Caki2 (cell line): ENCODE measurements around the gene HS6ST1. TPM values are rescaled to one million over a fixed set of nuclear protein-coding genes. Genes with fewer than 3 reads are reported as not detected.
"Not testable (repeated sequence)": the region's sequence is repeated elsewhere in the genome, so short reads cannot be mapped to it uniquely, and the experiment has no call there.

Source experiments
- DNase-seq: peaks from one replicate; pipeline ENCODE4 v3.0.0-alpha.2; 2015; ENCODE audit warnings: low read depth
- in situ Hi-C: cut with HindIII; loops from 2 replicates; pipeline ENCODE4 v1.10.0; 2016; ENCODE audit warnings: low sequenced_read_pairs, low pct_unique_long_range_greater_than_20kb, mixed read lengths
- total RNA-seq: library from RNA; depleted of rRNA; stranded (reverse); fragments of >200 nt; shearing (Covaris generic); gene quantifications from 2 replicates; pipeline ENCODE4 v1.2.3, GENCODE V29; 2014; ENCODE audit warnings: low replicate concordance

The HS6ST1 gene
- total RNA-seq, 1 experiment from 2014 or later = 23.8 TPM

DNA sequence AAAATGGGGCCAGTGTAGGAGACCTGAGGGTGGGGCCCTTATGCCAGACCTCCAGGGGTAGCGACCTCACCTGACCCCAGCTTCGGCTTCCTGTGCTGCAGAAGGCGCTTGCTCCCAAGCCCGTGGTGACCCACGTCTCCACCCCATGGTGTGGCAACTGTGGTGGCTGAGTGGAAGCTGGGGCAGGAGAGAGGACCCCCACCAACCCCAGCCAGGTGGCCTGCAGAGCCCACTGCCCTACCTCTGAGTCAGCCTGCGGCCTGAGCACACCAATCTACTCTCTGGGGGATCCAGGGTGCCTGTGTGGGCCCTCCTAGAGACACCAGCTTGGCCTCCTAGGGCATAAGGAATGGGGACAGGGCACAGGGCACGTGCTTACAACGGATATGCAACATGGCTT is 52.2 kb downstream of the HS6ST1 start:
- DNase-seq, in situ Hi-C loops: not testable (repeated sequence)

DNA sequence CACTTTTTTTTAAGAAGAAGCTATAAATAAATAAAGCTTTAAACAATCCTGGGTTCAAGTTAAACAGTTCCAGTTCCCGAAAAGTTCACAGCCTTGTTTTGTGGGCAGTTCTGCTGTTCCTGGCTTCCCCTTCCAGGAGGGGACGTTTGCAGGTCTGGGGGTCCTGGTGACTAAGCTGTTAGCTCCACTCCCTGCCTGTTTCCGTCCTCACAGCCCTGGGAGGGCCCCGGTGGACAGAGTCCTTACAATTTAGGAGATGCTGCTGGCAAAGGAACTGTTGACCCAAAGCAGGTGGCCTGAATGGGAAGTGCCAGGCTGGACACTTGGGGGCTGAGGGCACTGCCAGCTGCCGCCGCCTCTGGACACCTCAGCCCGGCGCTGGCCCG is 53.1 kb downstream of the HS6ST1 start:
- in situ Hi-C loops, DNase-seq: not testable (repeated sequence)

GRCh38 chr2:128264881-128265607 is 53.6 kb downstream of the HS6ST1 start:
- no peak for DNase-seq
- in situ Hi-C loops = no loop called here

- in situ Hi-C loops = no loop called here
- no peak for DNase-seq
Measured at GRCh38 chr2:128263902-128264331, 54.8 kb downstream of the HS6ST1 start.

- in situ Hi-C loops = no loop called here
- no peak for DNase-seq
Measured at GRCh38 chr2:128262315-128263253, 56.1 kb downstream of the HS6ST1 start.

- no peak for DNase-seq
- in situ Hi-C loops = no loop called here
Measured at GRCh38 chr2:128261245-128262128, 57.2 kb downstream of the HS6ST1 start.

- DNase-seq = no peak
- in situ Hi-C loops = no loop called here
Measured at GRCh38 chr2:128260239-128261138, 58.2 kb downstream of the HS6ST1 start.

DNA sequence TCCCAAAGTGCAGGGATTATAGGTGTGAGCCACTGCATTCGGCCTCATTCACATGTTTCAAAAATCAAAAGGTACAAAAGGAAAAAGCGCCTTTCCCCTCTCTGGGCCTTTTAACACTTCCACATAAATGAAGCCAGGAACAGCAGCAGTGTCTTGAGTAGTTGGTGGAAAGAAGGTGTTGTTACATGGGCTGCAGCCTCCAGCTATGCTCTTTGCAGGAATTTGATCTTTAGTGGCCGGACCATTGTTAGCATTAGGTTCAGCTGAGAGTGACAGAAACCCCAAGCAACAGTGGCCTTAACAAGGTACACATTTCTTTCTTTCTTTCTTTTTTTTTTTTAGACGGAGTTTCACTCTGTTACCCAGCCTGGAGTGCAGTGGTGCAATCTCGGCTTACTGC is 59.1 kb downstream of the HS6ST1 start:
- in situ Hi-C loops = no loop called here
- DNase-seq = no peak

GRCh38 chr2:128258218-128258617 is 60.5 kb downstream of the HS6ST1 start:
- in situ Hi-C loops = no loop called here
- DNase-seq = no peak

DNA sequence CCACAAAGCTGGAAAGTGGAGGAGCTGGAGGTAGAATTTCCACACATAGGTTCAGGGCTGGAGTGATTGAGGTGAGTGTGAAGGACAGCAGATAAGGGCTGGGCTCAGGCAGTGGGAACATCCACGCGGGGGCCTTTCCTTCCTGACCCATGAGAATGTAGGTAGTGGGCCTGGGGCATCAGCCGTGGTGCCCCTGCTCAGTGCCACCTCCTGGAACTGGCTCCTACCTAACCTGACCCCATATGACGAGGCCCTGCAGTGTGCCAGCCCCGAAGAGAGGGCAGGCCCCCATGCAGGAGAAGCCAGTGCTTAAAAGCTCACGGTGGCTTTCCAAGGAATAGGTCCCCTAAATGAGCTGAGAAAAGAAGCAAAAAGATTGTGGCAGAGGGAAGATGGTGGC is 66.2 kb downstream of the HS6ST1 start:
- in situ Hi-C loops = no loop called here
- no peak for DNase-seq

DNA sequence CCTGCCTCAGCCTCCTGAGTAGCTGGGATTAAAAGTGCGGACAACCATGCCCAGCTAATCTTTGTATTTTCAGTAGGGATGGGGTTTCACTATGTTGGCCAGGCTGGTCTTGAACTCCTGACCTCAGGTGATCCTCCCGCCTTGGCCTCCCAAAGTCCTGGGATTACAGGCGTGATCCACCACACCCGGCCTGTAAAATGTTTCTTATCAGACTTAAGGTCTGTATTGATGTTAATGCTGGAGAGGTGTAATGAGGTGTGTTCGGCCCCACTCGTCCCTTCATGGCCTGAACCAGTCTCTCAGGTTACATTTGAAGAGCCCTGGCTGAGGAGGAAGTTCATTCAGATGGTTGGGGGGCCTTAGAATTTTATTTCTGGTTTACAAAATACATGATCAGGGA is 66.6 kb downstream of the HS6ST1 start:
- DNase-seq, in situ Hi-C loops: not testable (repeated sequence)

DNA sequence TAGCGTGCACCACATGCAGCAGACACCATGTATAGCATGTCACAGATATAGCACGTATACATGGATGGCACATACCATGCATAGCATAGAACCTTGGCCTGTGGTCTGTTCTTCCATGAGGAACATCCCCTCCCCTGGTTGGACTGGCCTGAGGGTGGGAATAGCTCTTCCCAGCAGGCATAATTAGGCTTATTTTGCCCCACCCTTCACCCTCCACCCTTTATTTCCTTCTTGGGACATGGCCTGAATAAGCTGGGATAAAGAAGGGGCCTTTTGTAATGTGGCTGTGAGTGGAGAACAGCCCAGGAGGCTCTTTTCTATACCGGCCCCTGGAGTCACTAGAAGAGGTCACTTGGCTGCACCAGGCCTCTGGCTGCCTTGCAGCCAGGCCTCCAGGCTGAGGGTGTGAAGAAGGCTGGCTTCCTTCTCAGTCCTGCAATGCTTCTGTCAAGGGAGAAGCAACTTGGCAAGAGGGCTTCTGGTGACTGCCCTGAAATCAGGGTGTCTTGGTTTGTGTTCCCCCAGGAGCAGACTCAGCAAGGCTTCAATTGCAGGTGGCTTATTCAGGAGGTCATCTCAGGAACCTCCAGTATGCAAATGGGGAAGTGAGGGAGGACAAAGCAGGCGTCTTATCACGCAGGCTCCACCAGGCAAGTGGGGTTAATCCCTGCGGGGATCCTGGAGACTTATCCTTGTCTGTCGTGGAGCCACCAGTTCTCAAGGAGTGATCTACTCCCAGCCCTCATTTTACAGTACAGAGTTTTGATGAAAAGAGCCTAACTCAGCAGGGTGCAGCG is 68.2 kb downstream of the HS6ST1 start:
- no peak for DNase-seq
- in situ Hi-C loops = no loop called here

DNA sequence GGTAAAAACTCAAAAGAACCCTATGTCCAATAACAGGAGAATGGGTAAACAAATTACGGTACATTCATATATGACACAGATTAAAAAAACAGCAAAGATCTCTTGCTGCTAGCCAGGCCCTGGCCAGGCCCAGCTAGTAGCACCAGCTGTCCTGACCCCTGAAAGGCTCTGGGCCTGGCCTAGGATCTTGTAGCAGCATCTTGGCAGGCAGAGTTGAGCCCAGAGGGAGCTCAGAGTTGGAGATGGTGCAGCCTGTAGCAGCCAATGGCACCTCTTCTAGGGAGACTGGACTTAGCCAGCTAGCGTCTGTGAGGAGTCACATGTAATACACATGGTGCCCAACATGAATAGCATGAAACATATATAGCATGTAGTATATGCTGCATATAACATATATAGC is 69.1 kb downstream of the HS6ST1 start:
- no peak for DNase-seq
- in situ Hi-C loops = no loop called here

GRCh38 chr2:128245813-128246212 is 72.9 kb downstream of the HS6ST1 start:
- DNase-seq = no peak
- in situ Hi-C loops = no loop called here

DNA sequence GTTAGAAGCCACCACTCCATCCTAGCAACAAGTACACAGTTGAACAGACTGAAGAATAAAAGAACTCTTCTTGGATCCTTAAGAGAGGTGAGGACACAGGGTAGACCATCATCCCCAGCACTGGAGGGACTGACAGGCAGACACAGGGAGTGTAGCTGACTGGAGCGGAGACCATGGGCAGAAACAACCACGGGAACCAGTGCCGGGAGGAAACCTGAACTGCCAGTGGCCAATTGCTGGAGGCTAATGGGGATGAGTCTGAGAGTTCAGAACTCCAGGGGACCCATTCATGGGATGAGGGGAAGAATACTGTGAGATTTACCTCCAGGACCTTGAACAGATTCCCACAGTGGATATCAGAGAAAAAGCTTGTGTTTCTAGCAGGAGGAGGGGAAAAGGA is 76.8 kb downstream of the HS6ST1 start:
- DNase-seq = no peak
- in situ Hi-C loops = no loop called here

DNA sequence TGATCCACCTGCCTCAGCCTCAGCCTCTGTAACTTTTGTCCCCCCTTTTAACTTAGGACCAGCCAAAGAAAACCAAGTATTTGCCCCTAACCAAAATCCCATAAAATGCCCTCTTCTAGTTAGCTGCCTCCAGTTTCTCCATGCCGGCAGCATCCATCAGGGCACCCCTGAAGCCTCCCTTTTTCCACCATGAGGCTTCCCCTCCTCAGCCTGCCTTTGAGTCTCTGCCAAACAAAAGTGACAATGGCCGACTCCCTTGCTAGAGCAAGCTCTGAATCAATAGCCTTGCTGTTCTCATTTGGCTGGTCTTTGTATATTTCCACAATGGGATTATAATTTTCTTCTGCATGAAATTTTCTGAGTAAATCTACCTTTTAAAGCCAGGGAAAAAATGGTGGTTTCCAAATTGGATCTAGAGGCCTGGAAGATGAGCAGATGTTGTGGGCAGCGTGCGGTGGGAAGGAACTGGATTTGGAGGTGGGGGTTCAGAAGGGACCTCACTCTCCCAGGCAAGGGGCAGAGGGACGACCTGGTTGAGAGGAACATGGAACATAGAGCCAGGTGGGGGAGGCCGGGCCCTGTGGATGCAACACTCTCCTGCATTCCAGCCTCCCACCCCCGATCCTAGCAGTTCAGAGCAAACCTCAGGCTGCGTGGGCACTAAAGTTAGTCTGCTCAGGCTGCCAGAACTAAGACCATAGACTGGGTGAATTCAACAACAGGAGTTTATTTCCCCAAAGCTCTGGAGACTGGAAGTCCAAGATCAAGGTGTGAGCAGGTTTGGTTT is 80.6 kb downstream of the HS6ST1 start:
- in situ Hi-C loops = no loop called here
- no peak for DNase-seq
